Lung (tissue), 12 donors: ENCODE results near the gene PFDN2. TPM values are rescaled to one million over a fixed set of nuclear protein-coding genes. Genes with fewer than 3 reads are reported as not detected.

ENCODE experiments used
- ATAC-seq: fragments of 200-7000 bp; cut with Tn5 transposase; one replicate; pipeline ENCODE4 v1.9.1; 2020; ENCODE audit warnings: moderate number of reproducible peaks; ENCODE audit not compliant: insufficient read depth, low FRiP score
- DNase-seq, 3 donors: peaks; one replicate each; pipeline ENCODE4 v3.0.0-alpha.2; 2013 to 2017
- H3K27ac ChIP-seq, 2 donors: one replicate each; pipeline ENCODE4 v1.5.1; 2013; ENCODE audit warnings: mild to moderate bottlenecking in 2 of 2, moderate library complexity in 2 of 2, control low read depth in 1 of 2, inconsistent platforms in 1 of 2, low read depth in 1 of 2, low read length in 1 of 2
- H3K27me3 ChIP-seq, 3 donors: one replicate each; pipeline ENCODE4 v1.5.1; 2013; ENCODE audit warnings: low read length in 2 of 3; ENCODE audit not compliant: control insufficient read depth in 3 of 3, insufficient read depth in 3 of 3
- H3K36me3 ChIP-seq, 4 donors: one replicate each; pipeline ENCODE4 v1.5.1; 2013; ENCODE audit warnings: low read length in 4 of 4, mild to moderate bottlenecking in 1 of 4, moderate library complexity in 1 of 4; ENCODE audit not compliant: control insufficient read depth in 4 of 4, insufficient read depth in 4 of 4
- H3K4me1 ChIP-seq, 5 donors: one replicate each; pipeline ENCODE4 v1.5.1; 2013; ENCODE audit warnings: low read length in 5 of 5, mild to moderate bottlenecking in 2 of 5, moderate library complexity in 1 of 5; ENCODE audit not compliant: control insufficient read depth in 5 of 5, insufficient read depth in 5 of 5
- H3K4me3 ChIP-seq: one replicate; pipeline ENCODE4 v1.5.1; 2013; ENCODE audit warnings: mild to moderate bottlenecking, control low read depth, moderate library complexity
- H3K9ac ChIP-seq, 2 donors: one replicate each; pipeline ENCODE4 v1.5.1; 2013; ENCODE audit warnings: low read length in 2 of 2, control low read depth in 1 of 2; ENCODE audit not compliant: insufficient read depth in 1 of 2
- H3K9me3 ChIP-seq, 4 donors: one replicate each; pipeline ENCODE4 v1.5.1; 2013; ENCODE audit warnings: low read length in 3 of 4, mild to moderate bottlenecking in 1 of 4, moderate library complexity in 1 of 4; ENCODE audit not compliant: control insufficient read depth in 4 of 4, insufficient read depth in 3 of 4
- WGBS, 2 donors: extraction: QIAGEN DNeasy Blood & Tissue Kit; methylation state at CpG; one replicate each; pipeline ENCODE4 v1.1.7; 2013; 5-methylcytosine and 5-hydroxymethylcytosine counted together
- polyA plus RNA-seq, 2 donors: library from polyadenylated mRNA; stranded (reverse); fragments of 200-250 nt; gene quantifications; one replicate each; pipeline ENCODE4 v1.2.1, GENCODE V29; 2013
- total RNA-seq, 2 donors: library from RNA; depleted of rRNA in 1 of 2; stranded (reverse); fragments of >200 nt in 1 of 2; gene quantifications; one replicate each; pipeline ENCODE4 v1.2.1, GENCODE V29; 2014 to 2021
- TF ChIP-seq, protein P1 (sequence below): IDR thresholded peaks from 2 replicates; pipeline ENCODE4 v1.5.1; 2012; ENCODE audit warnings: mild to moderate bottlenecking; ENCODE audit errors: control extremely low read depth, extremely low read depth
- donor health status: control.
- donor health status: control.
- donor health status: Bipolar disorder and iron deficiency.
- donor health status: healthy.
- donor health status: DM: yes; HTN: yes; CAD: no.

PFDN2 gene
- total and polyA plus RNA-seq, 4 donors: 21.5 to 324 (median 93.5) TPM

GRCh38 chr1:161127649-161128048, 9.8 kb upstream of the PFDN2 start:
- ATAC-seq: no peak
- Histone ChIP-seq H3K36me3 (peaks cover 18 to 52% (median 31%) of the 10 kb centered on the region in 4 donors), H3K27ac (no peak overlapping the region), H3K4me1 (peaks cover 2 to 22% (median 12%) of the 10 kb centered on the region in 5 donors), H3K4me3 (no peak overlapping the region), H3K9me3 (no peaks in the 10 kb centered on the region), H3K9ac (peak overlapping the region in 1 of 2 donors; percentile 2), H3K27me3 (no peaks in the 10 kb centered on the region)
- 52 to 69% methylated on average over 2 of the region's 2 CpGs for WGBS, 2 donors
- no peak for DNase-seq
- TF ChIP-seq, protein P1, sequence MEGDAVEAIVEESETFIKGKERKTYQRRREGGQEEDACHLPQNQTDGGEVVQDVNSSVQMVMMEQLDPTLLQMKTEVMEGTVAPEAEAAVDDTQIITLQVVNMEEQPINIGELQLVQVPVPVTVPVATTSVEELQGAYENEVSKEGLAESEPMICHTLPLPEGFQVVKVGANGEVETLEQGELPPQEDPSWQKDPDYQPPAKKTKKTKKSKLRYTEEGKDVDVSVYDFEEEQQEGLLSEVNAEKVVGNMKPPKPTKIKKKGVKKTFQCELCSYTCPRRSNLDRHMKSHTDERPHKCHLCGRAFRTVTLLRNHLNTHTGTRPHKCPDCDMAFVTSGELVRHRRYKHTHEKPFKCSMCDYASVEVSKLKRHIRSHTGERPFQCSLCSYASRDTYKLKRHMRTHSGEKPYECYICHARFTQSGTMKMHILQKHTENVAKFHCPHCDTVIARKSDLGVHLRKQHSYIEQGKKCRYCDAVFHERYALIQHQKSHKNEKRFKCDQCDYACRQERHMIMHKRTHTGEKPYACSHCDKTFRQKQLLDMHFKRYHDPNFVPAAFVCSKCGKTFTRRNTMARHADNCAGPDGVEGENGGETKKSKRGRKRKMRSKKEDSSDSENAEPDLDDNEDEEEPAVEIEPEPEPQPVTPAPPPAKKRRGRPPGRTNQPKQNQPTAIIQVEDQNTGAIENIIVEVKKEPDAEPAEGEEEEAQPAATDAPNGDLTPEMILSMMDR: no peak

DNA sequence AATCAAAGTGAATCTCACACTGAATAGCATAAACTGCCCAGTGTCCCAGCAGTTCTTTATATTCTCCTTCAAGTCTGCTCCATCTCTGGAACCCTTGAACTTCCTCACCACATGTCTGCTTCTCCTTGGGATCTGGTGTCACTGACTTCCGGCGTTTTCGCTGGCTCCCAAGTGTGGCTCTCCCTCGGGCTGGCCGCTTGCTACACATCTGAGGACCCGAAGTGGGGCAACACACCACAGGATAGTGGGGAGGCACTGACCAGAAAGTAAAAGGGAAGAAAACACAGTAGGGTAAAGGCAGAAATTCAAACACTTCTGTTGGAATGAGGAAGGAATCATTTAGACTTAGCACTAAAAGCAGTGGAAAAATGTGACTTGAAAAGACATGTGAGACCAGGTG, 5.1 kb upstream of the PFDN2 start:
- Histone ChIP-seq H3K9ac (no peak overlapping the region), H3K36me3 (peaks cover 20 to 43% (median 37%) of the 10 kb centered on the region in 4 donors), H3K9me3 (no peaks in the 10 kb centered on the region), H3K27me3 (no peaks in the 10 kb centered on the region), H3K4me3 (no peak overlapping the region), H3K27ac (no peak overlapping the region), H3K4me1 (peaks cover 9 to 16% (median 9%) of the 10 kb centered on the region in 5 donors)
- WGBS, 2 donors: 83 to 85% methylated on average over 6 of the region's 6 CpGs
- DNase-seq: no peak
- TF ChIP-seq, protein P1: no peak
- no peak for ATAC-seq

DNA sequence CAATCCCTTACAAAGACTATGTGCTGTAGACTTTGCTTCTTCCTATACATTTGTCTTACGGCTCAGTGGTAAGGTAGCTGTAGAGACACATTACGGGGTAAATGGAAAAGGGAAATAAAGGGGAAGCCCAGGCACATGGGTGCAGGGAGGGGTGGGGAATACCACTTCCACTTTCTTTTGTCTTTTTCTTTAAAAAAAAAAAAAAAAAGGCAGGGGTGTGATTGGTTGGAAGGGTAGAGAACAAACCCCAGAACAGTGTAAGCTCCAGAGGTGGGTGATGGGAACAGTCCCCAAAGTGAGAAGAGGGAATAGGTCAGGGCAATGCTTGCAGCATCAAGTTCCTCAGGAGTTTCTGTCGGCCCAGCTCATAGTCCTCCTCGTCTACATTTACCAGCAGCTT, 4.0 kb upstream of the PFDN2 start:
- H3K4me1 ChIP-seq: peaks cover 9 to 20% (median 12%) of the 10 kb centered on the region in 5 donors
- TF ChIP-seq, protein P1: no peak
- H3K9me3 ChIP-seq: no peaks in the 10 kb centered on the region
- DNase-seq (no peak), ATAC-seq (no peak)
- no peak overlapping the region for H3K27ac ChIP-seq
- H3K27me3 ChIP-seq: no peaks in the 10 kb centered on the region
- H3K4me3 ChIP-seq: no peak overlapping the region
- WGBS, 2 donors: 26 to 64% methylated on average over 4 of the region's 4 CpGs
- H3K9ac ChIP-seq: no peak overlapping the region
- peaks cover 19 to 37% (median 30%) of the 10 kb centered on the region in 4 donors for H3K36me3 ChIP-seq
